SIG-M5 (cell line): ENCODE data around the gene THEM5.
"Not testable (repeated sequence)": the region's sequence is repeated elsewhere in the genome, so short reads cannot be mapped to it uniquely, and the experiment has no call there.

ENCODE experiments used
- DNase-seq: peaks from one replicate; lab custom pipeline; 2025; lab: John Stamatoyannopoulos, UW

THEM5 gene, protein sequence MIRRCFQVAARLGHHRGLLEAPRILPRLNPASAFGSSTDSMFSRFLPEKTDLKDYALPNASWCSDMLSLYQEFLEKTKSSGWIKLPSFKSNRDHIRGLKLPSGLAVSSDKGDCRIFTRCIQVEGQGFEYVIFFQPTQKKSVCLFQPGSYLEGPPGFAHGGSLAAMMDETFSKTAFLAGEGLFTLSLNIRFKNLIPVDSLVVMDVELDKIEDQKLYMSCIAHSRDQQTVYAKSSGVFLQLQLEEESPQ

DNA sequence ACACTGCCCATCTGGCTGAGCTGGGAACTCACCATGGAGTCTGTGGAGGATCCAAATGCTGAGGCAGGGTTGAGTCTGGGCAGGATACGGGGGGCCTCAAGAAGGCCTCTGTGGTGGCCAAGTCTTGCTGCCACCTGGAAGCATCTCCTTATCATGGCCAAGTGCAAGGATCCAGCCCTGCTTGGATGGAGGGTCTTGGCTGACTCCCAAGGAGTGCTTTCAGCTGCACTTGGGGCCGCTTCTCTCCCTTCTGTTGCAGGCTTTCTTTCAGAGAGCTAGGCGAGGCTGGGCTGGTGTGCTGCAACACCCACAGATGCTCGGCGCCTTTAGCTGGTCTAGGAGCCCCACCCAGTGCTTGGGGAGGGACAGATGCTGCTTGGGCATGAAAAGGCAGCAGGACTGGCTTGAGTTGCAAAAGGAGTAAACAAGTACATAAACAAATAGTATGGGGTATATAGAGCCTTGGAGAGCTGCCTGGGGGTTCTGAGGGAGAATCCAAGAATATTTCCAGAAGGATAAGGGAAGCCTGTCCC, at the start of gene THEM5:
THEM5 (minus strand) TSS at position 302 of the 533 bp plus-strand sequence; CDS start at position 155, 147 bp downstream.
- DNase-seq, result no peak

DNA sequence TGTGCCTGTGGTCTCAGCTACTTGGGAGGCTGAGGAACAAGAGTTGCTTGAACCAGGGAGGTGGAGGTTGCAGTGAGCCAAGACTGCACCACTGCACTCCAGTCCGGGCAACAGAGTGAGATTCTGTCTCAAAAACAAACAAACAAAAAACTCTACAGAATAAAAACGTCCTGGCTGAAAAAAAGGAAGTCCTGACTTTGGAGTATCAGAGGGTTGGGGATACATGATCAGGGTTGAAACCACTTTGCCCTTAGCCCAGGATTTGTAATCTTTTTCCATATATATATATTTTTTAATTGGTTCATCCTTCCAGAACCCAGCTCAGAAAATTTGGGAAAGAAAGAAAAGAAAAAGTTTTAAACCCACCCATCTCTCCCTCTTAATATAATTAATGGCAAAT, 49.3 kb upstream of the THEM5 start:
- no peak for DNase-seq

GRCh38 chr1:151900804-151901203, 47.3 kb upstream of the THEM5 start:
- DNase-seq, result not testable (repeated sequence)

- DNase-seq, result no peak
These were observed 45.0 kb upstream of the THEM5 start for GRCh38 chr1:151898519-151898991.

DNA sequence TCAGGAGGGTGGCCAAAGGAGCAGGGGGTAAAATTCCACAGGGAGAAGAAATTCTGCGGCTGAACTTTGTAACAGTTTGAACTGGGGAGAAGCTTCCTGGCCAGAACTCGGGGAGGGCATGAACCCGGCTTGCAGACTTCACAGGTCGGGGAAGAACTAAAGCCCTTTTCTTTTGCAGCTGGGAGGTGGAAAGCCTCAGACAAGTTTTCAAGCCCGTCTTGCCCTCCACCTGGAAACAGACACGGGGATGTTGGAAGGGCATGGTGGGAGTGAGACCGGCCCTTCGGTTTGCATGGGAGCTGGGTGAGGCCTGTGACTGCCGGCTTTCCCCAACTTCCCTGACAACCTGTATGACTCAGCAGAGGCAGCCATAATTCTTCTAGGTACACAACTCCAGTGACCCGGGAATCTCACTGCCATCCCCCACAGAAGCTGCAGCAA, 44.5 kb upstream of the THEM5 start:
- DNase-seq, result no peak

DNA sequence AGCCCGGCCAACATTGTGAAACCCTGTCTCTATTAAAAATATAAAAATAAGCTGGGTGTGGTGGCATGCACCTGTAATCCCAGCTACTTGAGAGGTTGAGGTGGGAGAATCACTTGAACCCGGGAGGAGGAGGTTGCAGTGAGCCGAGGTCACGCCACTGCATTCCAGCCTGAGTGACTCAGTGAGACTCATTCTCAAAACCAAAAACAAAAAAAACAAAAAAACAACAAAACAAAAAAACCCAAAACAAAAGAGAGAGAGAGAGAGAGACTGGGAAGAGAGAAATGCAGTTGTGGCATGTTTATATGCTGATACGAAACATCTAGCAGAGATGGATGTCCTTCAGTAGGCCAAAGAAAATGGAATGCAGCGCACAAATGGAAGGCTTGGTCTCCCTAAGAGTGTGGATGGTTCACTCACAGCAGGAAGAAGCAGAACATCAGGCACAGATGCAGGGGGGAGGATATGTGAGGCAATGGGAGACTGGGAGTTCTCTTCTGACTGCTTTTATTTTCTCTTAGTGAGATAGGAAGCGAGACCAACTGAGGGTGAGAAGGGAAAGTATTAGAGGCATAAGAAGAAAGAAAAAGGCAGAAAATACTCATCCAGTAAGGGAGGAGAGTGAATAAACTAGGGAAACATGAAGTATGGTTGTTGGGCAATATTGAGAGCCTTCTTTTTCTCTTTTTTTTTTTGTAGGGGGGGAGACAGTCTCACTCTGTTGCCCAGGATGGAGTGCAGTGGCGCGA, 39.8 kb upstream of the THEM5 start:
- no peak for DNase-seq

DNA sequence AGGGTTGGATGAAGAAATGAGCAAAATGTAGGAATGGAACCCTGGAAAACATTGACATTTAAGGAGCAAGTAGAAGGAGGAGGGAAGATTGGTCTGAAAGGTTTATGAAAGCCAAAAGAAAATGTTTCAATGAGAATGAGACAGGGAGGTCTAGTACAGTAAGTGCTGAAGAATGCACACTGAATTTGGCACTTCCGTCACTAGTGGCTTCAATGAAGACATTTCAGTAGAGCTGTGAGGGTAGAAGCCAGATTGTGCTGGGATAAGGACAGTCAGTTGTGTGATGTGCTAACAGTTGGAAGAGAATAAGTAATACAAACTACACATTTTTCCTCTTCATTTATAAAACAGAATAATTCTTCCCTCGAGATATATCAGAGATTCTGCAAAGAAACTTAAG, 38.7 kb upstream of the THEM5 start:
- no peak for DNase-seq

DNA sequence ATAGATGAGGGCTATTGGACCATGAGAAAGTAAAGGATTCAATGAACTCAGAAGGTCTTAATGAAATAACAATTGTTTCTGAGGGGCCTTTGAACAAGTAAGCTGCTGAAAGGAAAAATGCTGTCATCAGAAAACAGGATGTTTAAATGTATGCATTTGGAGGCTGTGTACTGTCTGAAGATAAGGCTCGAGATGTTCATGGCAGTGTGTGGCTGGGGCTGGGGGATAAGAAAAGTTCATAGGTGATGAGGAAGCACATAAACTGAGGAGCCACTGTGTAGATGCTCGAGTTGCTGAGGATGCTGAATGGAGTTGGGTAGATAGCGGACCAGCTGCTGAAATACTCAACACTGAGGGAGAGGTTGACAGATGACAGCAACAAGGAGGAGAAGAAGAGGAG, 38.0 kb upstream of the THEM5 start:
- DNase-seq, result no peak

DNA sequence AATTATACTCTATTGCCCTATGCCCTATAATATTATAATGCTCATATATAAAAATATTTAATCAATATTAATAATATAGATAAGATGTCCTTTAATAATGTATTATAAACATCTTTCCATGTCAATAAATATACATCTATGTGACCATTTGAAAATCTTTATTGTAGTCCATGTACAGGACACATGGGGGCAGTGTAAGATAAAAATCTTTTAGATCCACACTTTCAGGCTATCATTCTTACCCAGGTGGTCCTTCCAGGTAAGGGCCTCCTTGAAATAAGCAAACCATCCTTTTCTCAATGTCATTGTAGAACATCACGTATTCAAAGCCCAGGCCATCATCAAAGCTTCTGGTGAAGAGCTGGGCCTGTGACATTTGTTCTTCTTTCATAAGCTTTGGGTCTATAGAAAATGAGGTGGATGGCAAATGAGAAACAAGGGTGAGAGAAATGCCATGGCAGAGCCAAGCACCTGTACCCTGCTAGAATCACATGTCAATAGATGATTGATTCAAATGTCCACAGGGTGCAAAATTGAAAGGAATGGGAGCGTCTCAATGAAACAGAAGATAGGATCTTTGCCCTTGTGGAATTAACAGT, 35.6 kb upstream of the THEM5 start:
- DNase-seq, result no peak

GRCh38 chr1:151887028-151887427, 33.5 kb upstream of the THEM5 start:
- no peak for DNase-seq

DNA sequence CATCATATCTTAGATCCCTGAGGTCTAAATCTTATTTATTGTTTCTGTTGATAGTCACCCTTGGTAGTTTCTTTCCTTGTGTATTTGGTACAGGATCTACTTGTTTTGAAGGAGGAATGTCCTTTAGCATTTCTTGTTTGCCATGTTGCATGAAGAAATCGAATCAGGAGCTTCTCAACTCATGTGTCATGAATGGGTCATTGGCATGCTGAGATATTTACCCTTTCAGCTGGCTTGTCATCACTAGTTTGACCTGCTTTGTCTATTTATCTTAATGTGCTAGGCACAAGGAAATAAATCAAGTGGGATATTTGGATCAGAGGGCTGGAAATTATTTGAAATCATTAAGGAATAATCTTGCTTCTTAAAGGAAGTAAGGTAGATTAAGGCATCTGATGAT, 32.0 kb upstream of the THEM5 start:
- DNase-seq, result no peak

- not testable (repeated sequence) for DNase-seq
These were observed 31.4 kb upstream of the THEM5 start for GRCh38 chr1:151884879-151885278.

DNA sequence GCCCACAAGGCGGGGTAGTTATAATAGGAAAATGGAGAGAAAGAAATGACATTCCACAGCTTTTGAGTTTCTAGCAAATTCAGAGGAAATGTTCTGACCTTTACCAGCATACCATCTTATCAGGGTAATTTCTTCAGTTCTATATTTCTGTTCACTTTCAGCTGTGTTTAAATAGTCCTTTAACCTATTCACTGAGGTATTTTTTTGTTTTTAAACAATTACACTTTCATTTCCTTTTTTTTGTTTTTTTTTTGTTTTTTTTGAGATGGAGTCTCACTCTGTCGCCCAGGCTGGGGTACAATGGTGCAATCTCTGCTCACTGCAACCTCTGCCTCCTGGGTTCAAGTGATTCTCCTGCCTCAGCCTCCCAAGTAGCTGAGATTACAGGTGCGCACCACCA, 30.9 kb upstream of the THEM5 start:
- not testable (repeated sequence) for DNase-seq

DNA sequence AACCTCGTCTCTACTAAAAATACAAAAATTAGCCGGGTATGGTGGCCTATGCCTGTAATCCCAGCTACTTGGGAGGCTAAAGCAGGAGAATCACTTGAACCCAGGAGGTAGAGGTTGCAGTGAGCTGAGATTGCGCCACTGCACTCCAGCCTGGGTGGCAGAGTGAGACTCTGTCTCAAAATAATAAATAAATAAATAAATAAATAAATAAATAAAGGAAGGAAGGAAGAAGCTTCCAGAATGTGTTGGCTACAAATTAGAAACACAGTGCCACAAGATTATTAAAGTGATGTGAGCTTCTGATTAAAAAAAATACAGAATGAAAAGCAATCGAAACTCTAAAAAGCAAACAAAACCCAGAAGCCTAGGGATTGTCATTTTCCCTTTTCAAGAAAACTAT, 30.4 kb upstream of the THEM5 start:
- not testable (repeated sequence) for DNase-seq

GRCh38 chr1:151882918-151883317, 29.4 kb upstream of the THEM5 start:
- DNase-seq, result not testable (repeated sequence)

- no peak for DNase-seq
These were observed 29.0 kb upstream of the THEM5 start for GRCh38 chr1:151882466-151882865.

DNA sequence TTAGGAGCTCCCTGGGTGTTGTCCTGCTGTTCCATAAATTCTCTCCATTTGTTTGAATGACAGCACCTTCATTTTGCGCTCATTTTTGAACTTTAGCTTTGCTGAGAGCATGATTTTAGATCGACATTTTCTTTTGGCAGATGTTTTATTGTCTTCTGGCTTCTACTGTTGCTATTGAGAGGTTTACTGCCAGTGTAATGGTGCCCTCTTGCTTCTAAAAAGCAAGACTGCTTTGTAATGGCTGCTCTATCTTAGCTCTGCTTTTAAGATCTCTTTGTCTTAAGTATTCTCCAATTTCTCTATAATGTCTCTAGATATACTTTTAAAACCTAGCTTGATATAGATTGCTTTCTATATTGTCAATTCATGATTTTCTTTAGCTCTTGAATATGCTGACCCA, 28.0 kb upstream of the THEM5 start:
- no peak for DNase-seq

DNA sequence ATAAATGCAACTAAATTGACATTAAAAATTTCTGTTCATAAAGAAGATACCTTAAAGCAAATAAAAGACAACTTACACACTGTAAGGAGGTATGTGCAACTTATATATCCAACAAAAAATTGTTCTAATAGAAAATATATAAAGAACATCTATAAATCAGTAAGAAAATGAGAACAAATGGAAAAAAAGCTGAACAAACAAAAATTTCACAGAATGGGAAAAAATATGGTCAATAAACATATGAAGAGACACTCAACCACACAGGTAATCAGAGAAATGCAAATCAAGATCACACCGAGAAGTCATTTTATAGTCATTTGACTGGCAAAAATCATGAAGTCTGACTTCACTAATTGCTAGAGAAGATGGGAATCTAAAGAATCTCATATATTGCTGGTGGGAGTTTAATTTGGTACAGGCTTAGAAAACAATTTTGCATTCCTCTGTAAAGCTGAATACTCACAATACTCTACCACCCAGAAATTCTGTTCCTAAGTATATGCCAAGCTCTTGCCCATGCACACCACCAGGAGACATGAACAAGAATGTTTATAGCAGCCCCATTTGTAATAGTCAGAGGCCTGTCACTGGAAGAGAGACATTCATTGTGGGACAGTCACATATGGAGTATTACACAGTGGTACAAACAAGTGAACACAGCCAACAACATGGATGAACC, 22.0 kb upstream of the THEM5 start:
- DNase-seq, result no peak

GRCh38 chr1:151872776-151873175, 19.3 kb upstream of the THEM5 start:
- not testable (repeated sequence) for DNase-seq

- DNase-seq, result no peak
These were observed 17.9 kb upstream of the THEM5 start for GRCh38 chr1:151871284-151872030.

- DNase-seq, result no peak
These were observed 15.0 kb upstream of the THEM5 start for GRCh38 chr1:151868486-151868885.
